ENCODE measurements around the gene STMN1.

The STMN1 gene

GRCh38 chr1:25867210-25867991 is 38.8 kb downstream of the STMN1 start:
- DNase-seq = no peak

DNA sequence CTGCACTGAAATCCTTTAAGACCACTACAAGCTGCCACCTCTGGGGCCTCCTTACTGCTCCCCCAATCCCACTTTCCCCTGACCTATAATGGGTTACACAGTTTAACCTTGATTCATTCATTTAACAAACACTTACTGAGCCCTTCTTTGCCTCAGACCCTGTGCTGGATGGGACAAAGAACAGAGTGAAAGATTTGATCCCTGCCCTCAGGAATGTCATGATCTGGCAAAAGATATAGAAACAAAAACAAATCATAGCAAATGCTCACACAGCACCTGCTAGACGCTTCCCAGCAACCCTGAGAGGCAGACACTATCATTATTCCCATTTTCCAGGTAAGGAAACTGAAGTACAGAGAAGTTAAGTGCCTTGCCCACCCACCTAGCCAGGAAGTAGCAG is 39.9 kb downstream of the STMN1 start:
- DNase-seq = no peak

DNA sequence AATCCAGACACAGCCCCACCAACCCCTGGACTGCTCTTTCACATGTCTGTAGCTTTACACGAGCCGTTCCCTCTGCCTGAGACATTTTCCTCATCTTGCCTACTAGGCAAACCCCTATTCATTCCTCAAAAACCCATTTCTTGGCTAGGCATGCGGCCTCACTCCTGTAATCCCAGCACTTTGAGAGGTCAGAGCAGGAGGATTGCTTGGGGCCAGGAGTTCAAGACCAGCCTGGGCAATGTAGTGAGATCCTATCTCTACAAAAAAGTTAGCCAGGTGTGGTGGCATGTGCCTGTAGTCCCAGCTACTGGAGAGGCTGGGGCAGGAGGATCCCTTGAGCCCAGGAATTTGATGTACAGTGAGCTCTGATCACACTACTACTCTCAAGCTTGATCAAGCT is 41.8 kb downstream of the STMN1 start:
- no peak for DNase-seq

DNA sequence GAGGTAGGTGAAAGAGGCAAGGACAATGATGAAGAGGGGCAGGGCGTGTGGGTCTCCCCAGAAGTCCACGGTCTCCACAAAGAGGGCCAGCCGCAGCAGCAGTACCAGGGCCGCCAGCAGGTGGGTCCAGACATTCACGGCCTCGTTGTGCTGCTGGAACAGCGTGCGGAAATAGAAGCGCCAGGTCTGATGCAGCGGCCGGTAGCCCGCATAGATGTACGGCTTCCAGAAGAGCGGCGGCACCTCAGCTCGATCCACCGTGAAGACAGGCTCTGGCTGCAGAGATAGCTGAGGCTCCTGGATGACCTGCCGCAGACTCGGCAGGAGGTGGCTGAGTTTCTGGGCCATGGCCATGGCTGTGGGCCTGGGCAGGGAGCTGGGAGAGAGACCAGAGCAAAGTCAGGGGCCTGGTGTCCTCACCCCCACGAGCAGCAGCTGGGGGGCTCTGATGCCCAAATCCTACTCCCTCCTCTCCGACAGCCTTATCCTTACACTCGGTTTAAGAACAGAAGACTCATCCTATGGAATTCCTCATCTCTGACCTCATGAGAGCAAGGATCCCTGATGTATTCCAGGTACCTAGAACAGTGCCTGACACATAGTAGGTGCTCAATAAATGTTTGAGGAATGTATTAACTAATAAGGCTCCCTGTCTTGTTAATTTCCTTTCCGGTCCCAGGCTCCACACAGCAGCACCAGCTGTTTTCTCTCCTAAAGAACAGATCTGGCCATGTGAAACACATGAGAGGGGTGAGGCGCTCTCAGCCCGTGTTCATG is 42.5 kb downstream of the STMN1 start:
- DNase-seq = no peak

GRCh38 chr1:25862785-25863485 is 43.3 kb downstream of the STMN1 start:
- no peak for DNase-seq

DNA sequence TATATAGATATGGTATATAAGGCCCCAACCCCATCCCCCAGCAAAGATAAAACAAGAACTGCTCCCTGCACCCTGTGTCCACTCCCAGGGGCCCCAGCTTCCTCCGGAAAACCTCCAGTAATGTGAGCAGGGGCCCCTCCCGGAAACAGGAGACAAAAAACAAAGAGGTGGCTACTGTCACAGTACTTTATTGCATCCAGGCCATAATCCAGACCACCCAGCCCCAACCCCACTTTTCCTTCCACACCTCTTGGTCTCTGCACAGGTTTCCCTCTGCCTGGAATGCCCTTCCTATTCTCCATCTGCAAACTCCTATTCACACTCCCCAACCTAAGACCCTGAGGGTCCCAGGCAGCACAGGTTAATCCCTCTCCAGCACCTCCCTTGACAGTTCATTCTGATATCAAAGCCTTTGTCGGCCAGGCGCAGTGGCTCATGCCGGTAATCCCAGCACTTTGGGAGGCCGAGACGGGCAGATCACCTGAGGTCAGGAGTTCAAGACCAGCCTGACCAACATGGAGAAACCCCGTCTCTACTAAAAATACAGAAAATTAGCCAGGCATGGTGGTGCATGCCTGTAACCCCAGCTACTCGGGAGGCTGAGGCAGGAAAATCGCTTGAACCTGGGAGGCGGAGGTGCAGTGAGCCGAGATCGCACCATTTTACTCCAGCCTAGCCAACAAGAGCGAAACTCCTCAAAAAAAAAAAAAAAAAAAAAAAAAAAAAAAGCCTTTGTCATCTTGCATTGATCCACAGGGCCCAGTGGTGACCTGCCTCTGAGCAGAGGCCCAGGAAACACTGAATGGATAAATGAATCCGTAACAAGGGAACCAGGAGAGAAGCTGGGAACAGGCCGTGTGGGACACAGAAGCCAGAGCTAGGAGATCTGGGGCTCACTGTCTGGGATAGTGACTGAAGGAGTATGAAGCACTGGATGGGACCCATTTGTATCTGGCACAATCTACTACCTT is 44.6 kb downstream of the STMN1 start:
- DNase-seq = no peak

- peak; percentile 77 for DNase-seq
These were observed 47.1 kb downstream of the STMN1 start, which contains the start of gene AUNIP for GRCh38 chr1:25858906-25859789. TSS of gene AUNIP (minus strand) at chr1:25859457. CDS start at chr1:25859357, 100 bp downstream.

- DNase-seq = no peak
These were observed 47.7 kb downstream of the STMN1 start for GRCh38 chr1:25858494-25858893.

DNA sequence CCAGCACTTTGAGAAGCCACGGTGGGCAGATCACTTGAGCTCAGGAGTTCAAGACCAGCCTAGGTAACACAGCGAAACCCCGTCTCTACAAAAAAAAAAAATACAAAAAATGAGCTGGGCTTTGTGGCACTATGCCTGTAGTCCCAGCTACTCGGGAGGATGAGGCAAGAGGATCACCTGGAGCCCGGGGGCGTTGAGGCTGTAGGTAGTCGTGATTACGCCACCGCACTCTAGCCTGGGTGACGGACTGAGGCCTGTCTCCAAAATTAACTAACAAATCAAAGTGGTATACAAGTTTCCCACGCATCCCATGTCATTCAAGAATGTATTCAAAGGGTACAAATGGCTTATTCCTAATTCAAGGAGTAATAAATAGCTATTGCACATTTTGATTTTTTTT is 49.4 kb downstream of the STMN1 start:
- no peak for DNase-seq

GRCh38 chr1:25854554-25854953 is 51.7 kb downstream of the STMN1 start:
- DNase-seq = no peak

Measured in COR-L47 (cell line).